ENCODE data around the gene ETV1.

DNA sequence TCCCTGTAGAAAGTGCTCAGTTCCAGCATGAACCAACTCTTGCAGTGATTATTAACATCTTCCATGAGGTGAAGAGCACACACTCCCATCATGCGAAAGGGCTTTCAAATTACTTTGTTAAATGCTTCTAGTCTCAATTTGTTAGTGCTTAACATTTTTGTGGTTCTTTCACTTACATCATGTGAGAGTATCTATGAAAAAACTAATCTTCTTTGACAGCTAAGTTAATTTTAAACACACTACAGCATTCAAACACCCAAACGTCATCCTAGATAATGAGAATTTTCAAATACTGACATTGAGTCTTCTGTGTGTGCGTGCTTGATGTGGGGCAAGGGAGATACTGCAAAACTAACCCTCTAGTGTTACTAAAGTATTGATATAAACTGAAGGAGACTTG lies 84.8 kb downstream of the ETV1 start:
- TF ChIP-seq, protein P1, sequence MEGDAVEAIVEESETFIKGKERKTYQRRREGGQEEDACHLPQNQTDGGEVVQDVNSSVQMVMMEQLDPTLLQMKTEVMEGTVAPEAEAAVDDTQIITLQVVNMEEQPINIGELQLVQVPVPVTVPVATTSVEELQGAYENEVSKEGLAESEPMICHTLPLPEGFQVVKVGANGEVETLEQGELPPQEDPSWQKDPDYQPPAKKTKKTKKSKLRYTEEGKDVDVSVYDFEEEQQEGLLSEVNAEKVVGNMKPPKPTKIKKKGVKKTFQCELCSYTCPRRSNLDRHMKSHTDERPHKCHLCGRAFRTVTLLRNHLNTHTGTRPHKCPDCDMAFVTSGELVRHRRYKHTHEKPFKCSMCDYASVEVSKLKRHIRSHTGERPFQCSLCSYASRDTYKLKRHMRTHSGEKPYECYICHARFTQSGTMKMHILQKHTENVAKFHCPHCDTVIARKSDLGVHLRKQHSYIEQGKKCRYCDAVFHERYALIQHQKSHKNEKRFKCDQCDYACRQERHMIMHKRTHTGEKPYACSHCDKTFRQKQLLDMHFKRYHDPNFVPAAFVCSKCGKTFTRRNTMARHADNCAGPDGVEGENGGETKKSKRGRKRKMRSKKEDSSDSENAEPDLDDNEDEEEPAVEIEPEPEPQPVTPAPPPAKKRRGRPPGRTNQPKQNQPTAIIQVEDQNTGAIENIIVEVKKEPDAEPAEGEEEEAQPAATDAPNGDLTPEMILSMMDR (IDR thresholded peaks at IDR 0.05) = no peak
- TF ChIP-seq POLR2A (IDR thresholded peaks at IDR 0.05) = no peak

All from lower leg skin (tissue), 3 donors.